Measurements from ENCODE around the gene CYB561A3. TPM values are rescaled to one million over a fixed set of nuclear protein-coding genes. Genes with fewer than 3 reads are reported as not detected.

The CYB561A3 gene
- total and polyA plus RNA-seq, 2 of the 13 experiments (the other 11 are each of a cell fraction or from before 2014, with no cell fraction given), result 11.4 to 14.9 TPM

DNA sequence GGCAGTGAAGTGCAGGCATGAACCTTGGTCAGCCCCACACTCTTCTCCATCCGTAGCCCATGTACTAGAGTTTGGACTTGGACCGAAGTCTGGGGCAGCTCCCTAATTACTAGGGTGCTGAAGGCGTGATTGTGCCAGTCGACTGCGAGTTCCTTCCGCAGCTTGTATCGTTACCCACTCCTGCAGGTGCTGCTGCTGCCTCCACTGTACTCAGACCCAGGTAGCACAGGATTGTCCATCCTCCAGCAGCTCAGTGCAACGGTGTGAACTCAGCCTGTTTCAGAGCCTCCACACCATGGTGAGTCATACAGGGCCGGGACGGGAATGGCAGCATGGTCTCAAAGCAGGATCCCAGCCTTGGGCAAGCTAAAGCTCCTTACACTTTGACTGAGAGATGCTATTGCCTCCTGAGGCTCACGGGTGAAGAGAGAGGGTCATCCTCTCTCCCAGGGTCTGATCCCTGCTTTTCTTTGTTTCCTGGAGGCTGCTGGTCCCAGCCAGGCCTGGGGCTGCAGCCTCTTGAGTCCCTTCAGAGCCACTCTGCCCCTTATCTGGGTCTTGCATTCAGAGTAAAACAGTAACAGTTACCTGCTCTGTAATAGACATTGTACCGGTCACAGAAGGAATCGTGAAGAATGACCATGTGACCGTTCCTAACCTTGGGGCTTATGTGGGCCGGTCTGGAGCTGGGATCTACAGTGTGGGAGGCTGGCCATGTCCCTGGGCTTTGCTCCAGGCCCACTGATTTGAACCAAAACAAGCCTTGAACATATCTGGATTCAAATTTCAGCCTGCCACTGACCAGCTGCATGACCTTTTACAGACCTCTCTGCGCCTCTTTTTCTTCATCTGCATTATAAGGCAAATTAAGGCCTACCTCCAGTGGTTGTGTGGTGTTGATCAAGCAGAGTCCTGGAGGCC lies 27.0 kb downstream of the CYB561A3 start (continued):
- TF ChIP-seq PHF21A (CRISPR knock-in tag; IDR thresholded peaks at IDR 0.05) (no peak; the same call in 1 of the 2 replicates), STAT5B (CRISPR knock-in tag; IDR thresholded peaks at IDR 0.05) (no peak), ATAD3A (CRISPR knock-in tag; IDR thresholded peaks at IDR 0.05) (no peak; the same call in 1 of the 2 replicates), ZBTB21 (CRISPR knock-in tag; IDR thresholded peaks at IDR 0.05) (no peak), SOX6 (IDR thresholded peaks at IDR 0.05) (no peak), SOX6 (CRISPR knock-in tag; IDR thresholded peaks at IDR 0.05) (no peak; the same call in 1 of the 2 replicates), SATB2 (CRISPR knock-in tag; IDR thresholded peaks at IDR 0.05) (no peak), ZNF496 (CRISPR knock-in tag; IDR thresholded peaks at IDR 0.05; ENCODE audit: insufficient replicate concordance) (no peak), NR3C1 (CRISPR knock-in tag; IDR thresholded peaks at IDR 0.05) (no peak), ZNF546 (CRISPR knock-in tag; conservative IDR thresholded peaks at IDR 0.05) (peak; percentile 71), GZF1 (CRISPR knock-in tag; IDR thresholded peaks at IDR 0.05) (peak; percentile 91; the same call in 1 of the 2 replicates), ELF4 (CRISPR knock-in tag; IDR thresholded peaks at IDR 0.05; ENCODE audit: borderline replicate concordance) (no peak), KDM2A (CRISPR knock-in tag; IDR thresholded peaks at IDR 0.05; ENCODE audit: borderline replicate concordance, low read depth) (peak; percentile 73)
- TF ChIP-seq, protein P1, sequence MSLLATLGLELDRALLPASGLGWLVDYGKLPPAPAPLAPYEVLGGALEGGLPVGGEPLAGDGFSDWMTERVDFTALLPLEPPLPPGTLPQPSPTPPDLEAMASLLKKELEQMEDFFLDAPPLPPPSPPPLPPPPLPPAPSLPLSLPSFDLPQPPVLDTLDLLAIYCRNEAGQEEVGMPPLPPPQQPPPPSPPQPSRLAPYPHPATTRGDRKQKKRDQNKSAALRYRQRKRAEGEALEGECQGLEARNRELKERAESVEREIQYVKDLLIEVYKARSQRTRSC (CRISPR knock-in tag; IDR thresholded peaks at IDR 0.05; ENCODE audit: low read depth), result no peak
- TF ChIP-seq, protein P2, sequence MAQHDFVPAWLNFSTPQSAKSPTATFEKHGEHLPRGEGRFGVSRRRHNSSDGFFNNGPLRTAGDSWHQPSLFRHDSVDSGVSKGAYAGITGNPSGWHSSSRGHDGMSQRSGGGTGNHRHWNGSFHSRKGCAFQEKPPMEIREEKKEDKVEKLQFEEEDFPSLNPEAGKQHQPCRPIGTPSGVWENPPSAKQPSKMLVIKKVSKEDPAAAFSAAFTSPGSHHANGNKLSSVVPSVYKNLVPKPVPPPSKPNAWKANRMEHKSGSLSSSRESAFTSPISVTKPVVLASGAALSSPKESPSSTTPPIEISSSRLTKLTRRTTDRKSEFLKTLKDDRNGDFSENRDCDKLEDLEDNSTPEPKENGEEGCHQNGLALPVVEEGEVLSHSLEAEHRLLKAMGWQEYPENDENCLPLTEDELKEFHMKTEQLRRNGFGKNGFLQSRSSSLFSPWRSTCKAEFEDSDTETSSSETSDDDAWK (CRISPR knock-in tag; IDR thresholded peaks at IDR 0.05), result no peak
- TF ChIP-seq, protein P3, sequence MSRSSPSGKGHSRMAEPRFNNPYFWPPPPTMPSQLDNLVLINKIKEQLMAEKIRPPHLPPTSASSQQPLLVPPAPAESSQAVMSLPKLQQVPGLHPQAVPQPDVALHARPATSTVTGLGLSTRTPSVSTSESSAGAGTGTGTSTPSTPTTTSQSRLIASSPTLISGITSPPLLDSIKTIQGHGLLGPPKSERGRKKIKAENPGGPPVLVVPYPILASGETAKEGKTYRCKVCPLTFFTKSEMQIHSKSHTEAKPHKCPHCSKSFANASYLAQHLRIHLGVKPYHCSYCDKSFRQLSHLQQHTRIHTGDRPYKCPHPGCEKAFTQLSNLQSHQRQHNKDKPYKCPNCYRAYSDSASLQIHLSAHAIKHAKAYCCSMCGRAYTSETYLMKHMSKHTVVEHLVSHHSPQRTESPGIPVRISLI (CRISPR knock-in tag; IDR thresholded peaks at IDR 0.05; ENCODE audit: borderline replicate concordance), result no peak
- TF ChIP-seq, protein P4, sequence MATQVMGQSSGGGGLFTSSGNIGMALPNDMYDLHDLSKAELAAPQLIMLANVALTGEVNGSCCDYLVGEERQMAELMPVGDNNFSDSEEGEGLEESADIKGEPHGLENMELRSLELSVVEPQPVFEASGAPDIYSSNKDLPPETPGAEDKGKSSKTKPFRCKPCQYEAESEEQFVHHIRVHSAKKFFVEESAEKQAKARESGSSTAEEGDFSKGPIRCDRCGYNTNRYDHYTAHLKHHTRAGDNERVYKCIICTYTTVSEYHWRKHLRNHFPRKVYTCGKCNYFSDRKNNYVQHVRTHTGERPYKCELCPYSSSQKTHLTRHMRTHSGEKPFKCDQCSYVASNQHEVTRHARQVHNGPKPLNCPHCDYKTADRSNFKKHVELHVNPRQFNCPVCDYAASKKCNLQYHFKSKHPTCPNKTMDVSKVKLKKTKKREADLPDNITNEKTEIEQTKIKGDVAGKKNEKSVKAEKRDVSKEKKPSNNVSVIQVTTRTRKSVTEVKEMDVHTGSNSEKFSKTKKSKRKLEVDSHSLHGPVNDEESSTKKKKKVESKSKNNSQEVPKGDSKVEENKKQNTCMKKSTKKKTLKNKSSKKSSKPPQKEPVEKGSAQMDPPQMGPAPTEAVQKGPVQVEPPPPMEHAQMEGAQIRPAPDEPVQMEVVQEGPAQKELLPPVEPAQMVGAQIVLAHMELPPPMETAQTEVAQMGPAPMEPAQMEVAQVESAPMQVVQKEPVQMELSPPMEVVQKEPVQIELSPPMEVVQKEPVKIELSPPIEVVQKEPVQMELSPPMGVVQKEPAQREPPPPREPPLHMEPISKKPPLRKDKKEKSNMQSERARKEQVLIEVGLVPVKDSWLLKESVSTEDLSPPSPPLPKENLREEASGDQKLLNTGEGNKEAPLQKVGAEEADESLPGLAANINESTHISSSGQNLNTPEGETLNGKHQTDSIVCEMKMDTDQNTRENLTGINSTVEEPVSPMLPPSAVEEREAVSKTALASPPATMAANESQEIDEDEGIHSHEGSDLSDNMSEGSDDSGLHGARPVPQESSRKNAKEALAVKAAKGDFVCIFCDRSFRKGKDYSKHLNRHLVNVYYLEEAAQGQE (IDR thresholded peaks at IDR 0.05; ENCODE audit: borderline replicate concordance in 1 of 2, low read depth in 1 of 2, low read length in 2 of 2), result peak in 1 of 2 experiments; percentile 24; a peak in 1 of 4 replicates
- TF ChIP-seq, protein P5, sequence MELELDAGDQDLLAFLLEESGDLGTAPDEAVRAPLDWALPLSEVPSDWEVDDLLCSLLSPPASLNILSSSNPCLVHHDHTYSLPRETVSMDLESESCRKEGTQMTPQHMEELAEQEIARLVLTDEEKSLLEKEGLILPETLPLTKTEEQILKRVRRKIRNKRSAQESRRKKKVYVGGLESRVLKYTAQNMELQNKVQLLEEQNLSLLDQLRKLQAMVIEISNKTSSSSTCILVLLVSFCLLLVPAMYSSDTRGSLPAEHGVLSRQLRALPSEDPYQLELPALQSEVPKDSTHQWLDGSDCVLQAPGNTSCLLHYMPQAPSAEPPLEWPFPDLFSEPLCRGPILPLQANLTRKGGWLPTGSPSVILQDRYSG (CRISPR knock-in tag; IDR thresholded peaks at IDR 0.05), result no peak

All from HepG2 (cell line).